ENCODE data around the gene MYT1.
"Not testable (repeated sequence)": the region's sequence is repeated elsewhere in the genome, so short reads cannot be mapped to it uniquely, and the experiment has no call there.

Gene MYT1

GRCh38 chr20:64166721-64167615, 2.7 kb downstream of the MYT1 start:
- DNase-seq (ENCODE audit: low read depth in 2 of 2), result no peak

- DNase-seq (ENCODE audit: low read depth in 2 of 2), result no peak
Observed at GRCh38 chr20:64167676-64168075, 3.4 kb downstream of the MYT1 start.

- no peak for DNase-seq (ENCODE audit: low read depth in 2 of 2)
Observed at GRCh38 chr20:64168381-64169090, 4.3 kb downstream of the MYT1 start.

GRCh38 chr20:64169091-64169560, 4.9 kb downstream of the MYT1 start:
- DNase-seq (ENCODE audit: low read depth in 2 of 2), result no peak

- DNase-seq (ENCODE audit: low read depth in 2 of 2), result no peak
Observed at GRCh38 chr20:64171211-64171610, 7.0 kb downstream of the MYT1 start.

GRCh38 chr20:64173116-64173515, 8.9 kb downstream of the MYT1 start:
- no peak for DNase-seq (ENCODE audit: low read depth in 2 of 2)

GRCh38 chr20:64176551-64176950, 12.3 kb downstream of the MYT1 start:
- no peak for DNase-seq (ENCODE audit: low read depth in 2 of 2)

- DNase-seq (ENCODE audit: low read depth in 2 of 2), result no peak
Observed at GRCh38 chr20:64176971-64177370, 12.7 kb downstream of the MYT1 start.

GRCh38 chr20:64177384-64177783, 13.1 kb downstream of the MYT1 start:
- no peak for DNase-seq (ENCODE audit: low read depth in 2 of 2)

GRCh38 chr20:64177787-64178186, 13.5 kb downstream of the MYT1 start:
- DNase-seq (ENCODE audit: low read depth in 2 of 2), result no peak

- DNase-seq (ENCODE audit: low read depth in 2 of 2), result not testable (repeated sequence)
Observed at GRCh38 chr20:64178925-64179324, 14.7 kb downstream of the MYT1 start.

GRCh38 chr20:64179805-64180204, 15.6 kb downstream of the MYT1 start:
- no peak for DNase-seq (ENCODE audit: low read depth in 2 of 2)

GRCh38 chr20:64180673-64181072, 16.4 kb downstream of the MYT1 start:
- DNase-seq (ENCODE audit: low read depth in 2 of 2), result no peak

- DNase-seq (ENCODE audit: low read depth in 2 of 2), result no peak
Observed at GRCh38 chr20:64181391-64181790, 17.1 kb downstream of the MYT1 start.

- no peak for DNase-seq (ENCODE audit: low read depth in 2 of 2)
Observed at GRCh38 chr20:64182146-64182865, 18.1 kb downstream of the MYT1 start.

- DNase-seq (ENCODE audit: low read depth in 2 of 2), result no peak
Observed at GRCh38 chr20:64183313-64183712, 19.1 kb downstream of the MYT1 start.

- DNase-seq (ENCODE audit: low read depth in 2 of 2), result no peak
Observed at GRCh38 chr20:64184795-64185194, 20.5 kb downstream of the MYT1 start.

- DNase-seq (ENCODE audit: low read depth in 2 of 2), result no peak
Observed at GRCh38 chr20:64185276-64185900, 21.1 kb downstream of the MYT1 start.

GRCh38 chr20:64186071-64186598, 21.9 kb downstream of the MYT1 start:
- no peak for DNase-seq (ENCODE audit: low read depth in 2 of 2)

GRCh38 chr20:64187213-64187612, 23.0 kb downstream of the MYT1 start:
- not testable (repeated sequence) for DNase-seq (ENCODE audit: low read depth in 2 of 2)

- DNase-seq (ENCODE audit: low read depth in 2 of 2), result no peak
Observed at GRCh38 chr20:64188091-64188490, 23.8 kb downstream of the MYT1 start.

Measured in stimulated activated CD4-positive, alpha-beta T cell treated with anti-CD3 and anti-CD28 coated beads, Interleukin-1b, Interleukin-23, amount 100 ng/mL, for 1 hour (primary cell).